Upper lobe of right lung (tissue), 1 donor: ENCODE results near the gene RELT. TPM values are rescaled to one million over a fixed set of nuclear protein-coding genes. Genes with fewer than 3 reads are reported as not detected.

ENCODE experiments used
- ATAC-seq: fragments of 200-7000 bp; cut with Tn5 transposase; one replicate; pipeline ENCODE4 v1.9.1; 2020; ENCODE audit warnings: mild to moderate bottlenecking, moderate library complexity
- DNase-seq: peaks from one replicate; pipeline ENCODE4 v3.0.0-alpha.2; 2020
- H3K27ac ChIP-seq: fragments of 200-600 bp; one replicate; pipeline ENCODE4 v1.8.0; 2022
- H3K27me3 ChIP-seq: fragments of 200-600 bp; one replicate; pipeline ENCODE4 v1.8.0; 2022; ENCODE audit warnings: mild to moderate bottlenecking
- H3K36me3 ChIP-seq: fragments of 200-600 bp; one replicate; pipeline ENCODE4 v1.8.0; 2022
- H3K4me1 ChIP-seq: fragments of 200-600 bp; one replicate; pipeline ENCODE4 v1.8.0; 2022
- H3K4me3 ChIP-seq: fragments of 200-600 bp; one replicate; pipeline ENCODE4 v1.8.0; 2022; ENCODE audit warnings: mild to moderate bottlenecking
- H3K9me3 ChIP-seq: fragments of 200-600 bp; one replicate; pipeline ENCODE4 v1.8.0; 2022
- intact Hi-C: fragments of 100-400 bp; cut with DNase I; formaldehyde crosslinking; loops from one replicate; pipeline ENCODE4 v1.11.0; 2022
- total RNA-seq: library from RNA; stranded (reverse); fragmentation: NEBNext Ultra II Directional; extraction: Animal tissue kit (Norgen Biotek cat#: 25700); gene quantifications from one replicate; pipeline ENCODE4 v1.2.1, GENCODE V29; 2021
- TF ChIP-seq, protein P1 (sequence below): fragments of 200-600 bp; IDR thresholded peaks from one replicate; pipeline ENCODE4 v1.8.0; 2022; ENCODE audit warnings: antibody characterized with exemption
- donor health status: DM: no; HTN: yes; CAD: no; lungs with severe emphysema.

The RELT gene
- total RNA-seq, 1 donor from 2014 or later, result 11.7 TPM

DNA sequence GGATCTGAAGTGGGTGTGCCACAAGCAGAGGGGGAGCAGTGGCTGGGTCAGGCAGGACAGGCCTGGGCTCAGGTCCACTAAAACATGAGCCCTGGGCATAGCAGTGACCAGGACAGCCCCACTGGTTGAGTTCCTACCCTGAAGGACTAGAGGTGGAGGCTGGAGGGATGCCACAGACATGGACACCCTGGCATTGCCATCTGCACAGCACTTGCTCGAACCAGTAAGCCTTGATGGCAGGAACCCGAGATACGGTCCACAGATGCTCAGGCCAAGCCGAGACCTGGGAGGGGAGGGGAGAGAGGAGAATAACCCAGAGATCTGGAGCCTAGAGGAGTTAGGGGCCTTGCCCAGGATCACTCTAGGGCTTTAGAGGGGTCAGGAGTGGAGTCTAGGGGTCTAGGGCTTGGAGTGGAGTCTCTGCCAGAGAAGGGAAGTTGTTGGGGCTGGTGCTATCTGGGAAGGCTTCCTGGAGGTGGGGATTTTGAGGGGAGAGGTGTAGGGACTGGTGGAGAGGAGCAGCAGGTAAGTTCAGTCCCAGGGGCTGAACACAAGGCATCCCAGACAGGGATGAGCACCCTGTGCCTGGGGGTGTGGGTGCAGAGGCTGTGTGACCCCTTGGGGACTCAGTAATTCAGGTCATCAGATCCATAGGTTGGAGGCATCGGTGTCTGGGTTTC lies 30.6 kb upstream of the RELT start:
- intact Hi-C loops, result loop anchor here (5.0 kb wide), 1 partner anchor 38 kb away; the partner anchor contains the start of gene ARHGEF17
- H3K27ac ChIP-seq, result no peak overlapping the region
- TF ChIP-seq, protein P1, sequence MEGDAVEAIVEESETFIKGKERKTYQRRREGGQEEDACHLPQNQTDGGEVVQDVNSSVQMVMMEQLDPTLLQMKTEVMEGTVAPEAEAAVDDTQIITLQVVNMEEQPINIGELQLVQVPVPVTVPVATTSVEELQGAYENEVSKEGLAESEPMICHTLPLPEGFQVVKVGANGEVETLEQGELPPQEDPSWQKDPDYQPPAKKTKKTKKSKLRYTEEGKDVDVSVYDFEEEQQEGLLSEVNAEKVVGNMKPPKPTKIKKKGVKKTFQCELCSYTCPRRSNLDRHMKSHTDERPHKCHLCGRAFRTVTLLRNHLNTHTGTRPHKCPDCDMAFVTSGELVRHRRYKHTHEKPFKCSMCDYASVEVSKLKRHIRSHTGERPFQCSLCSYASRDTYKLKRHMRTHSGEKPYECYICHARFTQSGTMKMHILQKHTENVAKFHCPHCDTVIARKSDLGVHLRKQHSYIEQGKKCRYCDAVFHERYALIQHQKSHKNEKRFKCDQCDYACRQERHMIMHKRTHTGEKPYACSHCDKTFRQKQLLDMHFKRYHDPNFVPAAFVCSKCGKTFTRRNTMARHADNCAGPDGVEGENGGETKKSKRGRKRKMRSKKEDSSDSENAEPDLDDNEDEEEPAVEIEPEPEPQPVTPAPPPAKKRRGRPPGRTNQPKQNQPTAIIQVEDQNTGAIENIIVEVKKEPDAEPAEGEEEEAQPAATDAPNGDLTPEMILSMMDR, result no peak

DNA sequence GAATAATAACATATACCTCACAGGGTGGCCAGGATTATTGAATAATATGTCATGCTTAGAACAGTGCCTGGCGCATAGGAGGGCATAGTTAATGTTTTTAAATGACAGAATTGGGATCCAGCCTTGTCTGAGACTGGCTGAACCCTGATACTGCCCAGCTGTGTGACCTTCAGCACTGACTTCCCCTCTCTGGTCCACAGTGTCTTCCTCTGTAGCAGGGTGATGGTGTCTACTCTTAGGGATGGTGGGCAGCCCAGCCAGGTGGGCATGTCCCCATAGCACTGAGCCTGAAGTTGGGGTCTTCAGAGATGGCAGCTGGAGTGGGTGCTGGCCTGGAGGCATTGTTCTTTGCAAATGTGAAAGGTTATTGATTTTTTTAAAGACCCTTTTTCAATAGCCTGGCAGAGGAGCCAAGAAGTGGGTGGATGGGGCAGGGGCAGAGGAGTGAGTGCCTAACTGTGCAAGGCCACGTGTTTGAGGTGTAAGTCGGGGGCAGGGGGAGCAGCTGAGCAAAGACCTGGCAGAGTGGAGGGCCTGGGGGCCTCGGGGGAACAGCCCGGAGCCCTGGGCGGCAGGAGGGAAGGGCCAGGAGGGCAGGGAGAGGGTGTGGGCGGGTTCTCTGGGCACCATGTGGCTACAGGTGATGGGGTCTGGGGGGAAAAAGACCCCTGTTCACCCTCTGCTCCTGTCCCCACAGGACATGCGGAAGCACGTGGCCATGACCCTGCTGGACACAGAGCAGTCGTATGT lies 29.8 kb upstream of the RELT start:
- H3K36me3 ChIP-seq, result peaks cover 5% of the 10 kb centered on the region
- intact Hi-C loops, result loop anchor here (5.0 kb wide), 1 partner anchor 39 kb away; the partner anchor contains the start of gene ARHGEF17
- H3K4me3 ChIP-seq, result no peak overlapping the region
- no peak for DNase-seq
- H3K9me3 ChIP-seq, result no peaks in the 10 kb centered on the region
- no peak overlapping the region for H3K27ac ChIP-seq
- TF ChIP-seq, protein P1, result no peak
- ATAC-seq, result no peak
- H3K4me1 ChIP-seq, result peaks cover 4% of the 10 kb centered on the region
- H3K27me3 ChIP-seq, result no peaks in the 10 kb centered on the region

More for the DNA sequence above, 30.6 kb upstream of the RELT start:
- Histone ChIP-seq H3K27me3 (no peaks in the 10 kb centered on the region), H3K9me3 (no peaks in the 10 kb centered on the region), H3K4me1 (peaks cover under 1% of the 10 kb centered on the region), H3K4me3 (no peak overlapping the region), H3K36me3 (peaks cover 5% of the 10 kb centered on the region)
- DNase-seq (no peak), ATAC-seq (no peak)

DNA sequence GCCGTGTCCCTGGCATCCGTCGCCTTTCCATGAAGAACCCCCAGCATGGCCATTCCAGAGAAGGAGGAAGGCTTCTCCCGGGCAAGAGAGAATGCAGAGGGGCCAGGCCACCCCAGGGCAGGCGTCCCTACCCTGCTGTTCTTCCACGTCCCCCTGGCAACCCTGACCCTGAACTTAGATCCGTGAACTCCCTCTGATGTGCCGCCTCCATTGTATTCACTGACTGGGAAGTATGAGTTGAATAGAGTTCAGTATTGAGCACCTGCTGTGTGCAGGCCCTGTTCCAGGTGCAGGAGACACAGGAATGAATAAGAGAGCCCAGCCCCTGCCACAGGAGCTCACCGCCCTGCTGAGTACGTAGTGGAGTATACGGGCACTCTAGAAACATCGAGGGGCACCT lies 29.1 kb upstream of the RELT start:
- DNase-seq (no peak), ATAC-seq (no peak)
- Histone ChIP-seq H3K36me3 (peaks cover 5% of the 10 kb centered on the region), H3K4me1 (peaks cover 4% of the 10 kb centered on the region), H3K27ac (no peak overlapping the region), H3K27me3 (no peaks in the 10 kb centered on the region), H3K4me3 (no peak overlapping the region), H3K9me3 (no peaks in the 10 kb centered on the region)
- TF ChIP-seq, protein P1, result no peak
- intact Hi-C loops, result loop anchor here (5.0 kb wide), 1 partner anchor 40 kb away; the partner anchor contains the start of gene ARHGEF17

DNA sequence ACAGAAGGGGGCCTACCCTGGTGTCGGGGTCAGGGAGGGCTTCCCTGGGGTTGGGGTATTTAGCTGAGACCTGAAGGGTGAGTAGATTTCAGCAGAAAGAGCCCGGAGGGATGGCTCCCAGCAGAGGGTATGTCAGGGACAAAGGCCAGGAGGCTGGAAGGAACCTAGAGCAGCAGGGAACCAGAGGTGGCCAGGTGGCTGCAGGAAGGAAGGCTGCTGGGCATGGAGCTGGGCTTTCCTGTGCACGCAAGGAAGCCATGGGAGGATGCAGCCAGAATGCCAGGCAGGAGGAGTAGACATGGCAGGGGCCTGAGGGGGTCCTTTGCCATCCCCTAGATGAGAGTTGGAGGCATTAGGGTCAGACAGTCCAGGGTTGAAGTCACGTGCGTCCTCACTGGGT lies 27.4 kb upstream of the RELT start:
- no peak for DNase-seq
- TF ChIP-seq, protein P1, result no peak
- intact Hi-C loops, result loop anchor here (5.0 kb wide), 1 partner anchor 42 kb away; the partner anchor contains the start of gene ARHGEF17

DNA sequence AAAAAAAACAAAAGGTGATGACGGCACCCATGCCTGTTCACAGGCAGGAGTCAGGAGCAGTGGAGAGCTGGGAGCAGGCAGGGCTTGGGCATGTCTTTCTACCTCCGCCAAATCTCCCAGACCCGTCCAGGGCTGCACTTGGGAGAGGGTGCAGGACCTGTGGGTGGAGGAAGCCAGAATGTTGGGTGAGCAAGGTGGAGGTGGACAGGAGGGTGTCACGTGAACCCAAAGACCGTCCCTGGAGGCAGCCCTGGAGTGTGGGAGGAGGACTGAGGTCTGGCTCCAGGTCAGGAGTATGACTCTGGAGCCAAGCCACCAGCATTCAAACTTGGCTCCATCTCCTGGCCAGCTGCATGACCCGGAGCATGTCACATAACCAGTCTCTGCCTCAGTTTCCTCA lies 26.6 kb upstream of the RELT start:
- ATAC-seq (no peak), DNase-seq (no peak)
- Histone ChIP-seq H3K27ac (no peak overlapping the region), H3K27me3 (no peaks in the 10 kb centered on the region), H3K4me1 (peaks cover 4% of the 10 kb centered on the region), H3K9me3 (no peaks in the 10 kb centered on the region), H3K36me3 (peaks cover 25% of the 10 kb centered on the region), H3K4me3 (no peak overlapping the region)
- intact Hi-C loops, result loop anchor here (5.0 kb wide), 1 partner anchor 42 kb away; the partner anchor contains the start of gene ARHGEF17
- TF ChIP-seq, protein P1, result no peak

More for the DNA sequence above, 27.4 kb upstream of the RELT start:
- Histone ChIP-seq H3K36me3 (peaks cover 18% of the 10 kb centered on the region), H3K27ac (no peak overlapping the region), H3K4me1 (peaks cover 4% of the 10 kb centered on the region), H3K4me3 (no peak overlapping the region), H3K9me3 (no peaks in the 10 kb centered on the region), H3K27me3 (no peaks in the 10 kb centered on the region)
- ATAC-seq, result no peak
